ENCODE measurements around the gene RHBDD3. TPM values are rescaled to one million over a fixed set of nuclear protein-coding genes. Genes with fewer than 3 reads are reported as not detected.

RHBDD3 gene
- polyA plus RNA-seq, 4 donors, result 13.6 to 43.1 (median 18.3) TPM

GRCh38 chr22:29260031-29260560 is 7.7 kb downstream of the RHBDD3 start:
- Histone ChIP-seq H3K4me3 (ENCODE audit: low read depth in 1 of 3, low read length in 3 of 3) (no peak overlapping the region), H3K27me3 (ENCODE audit: control insufficient read depth in 3 of 3, insufficient read depth in 3 of 3, low read length in 3 of 3) (no peaks in the 10 kb centered on the region), H3K36me3 (ENCODE audit: control insufficient read depth in 3 of 3, insufficient read depth in 2 of 3, low read depth in 1 of 3, low read length in 3 of 3) (peaks cover 0 to 85% (median 0%) of the 10 kb centered on the region in 3 donors), H3K9me3 (ENCODE audit: control insufficient read depth in 2 of 2, insufficient read depth in 1 of 2, low read depth in 1 of 2, low read length in 1 of 2) (no peaks in the 10 kb centered on the region), H3K27ac (ENCODE audit: low read depth in 1 of 3, low read length in 2 of 3) (no peak overlapping the region), H3K4me1 (ENCODE audit: control insufficient read depth in 3 of 3, insufficient read depth in 2 of 3, low read depth in 1 of 3, low read length in 2 of 3) (no peaks in the 10 kb centered on the region)
- 88 to 93% (median 91%) methylated on average over 13 of the region's 13 CpGs for WGBS, 3 donors
- no peak for FAIRE-seq
- no peak for DNase-seq

- FAIRE-seq (no peak), DNase-seq (no peak)
- Histone ChIP-seq H3K36me3 (ENCODE audit: control insufficient read depth in 3 of 3, insufficient read depth in 2 of 3, low read depth in 1 of 3, low read length in 3 of 3) (peaks cover 0 to 88% (median 0%) of the 10 kb centered on the region in 3 donors), H3K27me3 (ENCODE audit: control insufficient read depth in 3 of 3, insufficient read depth in 3 of 3, low read length in 3 of 3) (no peaks in the 10 kb centered on the region), H3K9me3 (ENCODE audit: control insufficient read depth in 2 of 2, insufficient read depth in 1 of 2, low read depth in 1 of 2, low read length in 1 of 2) (no peaks in the 10 kb centered on the region), H3K4me3 (ENCODE audit: low read depth in 1 of 3, low read length in 3 of 3) (no peak overlapping the region), H3K27ac (ENCODE audit: low read depth in 1 of 3, low read length in 2 of 3) (no peak overlapping the region), H3K4me1 (ENCODE audit: control insufficient read depth in 3 of 3, insufficient read depth in 2 of 3, low read depth in 1 of 3, low read length in 2 of 3) (no peaks in the 10 kb centered on the region)
- 76 to 85% (median 77%) methylated on average over 9 to 11 of the region's 11 CpGs for WGBS, 3 donors
Observed at GRCh38 chr22:29259253-29259899, 8.4 kb downstream of the RHBDD3 start.

- Histone ChIP-seq H3K4me3 (ENCODE audit: low read depth in 1 of 3, low read length in 3 of 3) (no peak overlapping the region), H3K36me3 (ENCODE audit: control insufficient read depth in 3 of 3, insufficient read depth in 2 of 3, low read depth in 1 of 3, low read length in 3 of 3) (peaks cover 0 to 88% (median 0%) of the 10 kb centered on the region in 3 donors), H3K27ac (ENCODE audit: low read depth in 1 of 3, low read length in 2 of 3) (no peak overlapping the region), H3K27me3 (ENCODE audit: control insufficient read depth in 3 of 3, insufficient read depth in 3 of 3, low read length in 3 of 3) (no peaks in the 10 kb centered on the region), H3K9me3 (ENCODE audit: control insufficient read depth in 2 of 2, insufficient read depth in 1 of 2, low read depth in 1 of 2, low read length in 1 of 2) (no peaks in the 10 kb centered on the region), H3K4me1 (ENCODE audit: control insufficient read depth in 3 of 3, insufficient read depth in 2 of 3, low read depth in 1 of 3, low read length in 2 of 3) (no peaks in the 10 kb centered on the region)
- DNase-seq (no peak), FAIRE-seq (no peak)
- WGBS, 3 donors, result 91 to 92% (median 92%) methylated on average over 6 to 17 of the region's 17 CpGs
Observed at GRCh38 chr22:29258407-29259252, 9.2 kb downstream of the RHBDD3 start.

GRCh38 chr22:29257751-29258181 is 10.0 kb downstream of the RHBDD3 start:
- WGBS, 3 donors, result 75 to 85% (median 80%) methylated on average over 8 of the region's 8 CpGs
- DNase-seq (no peak), FAIRE-seq (no peak)
- Histone ChIP-seq H3K9me3 (ENCODE audit: control insufficient read depth in 2 of 2, insufficient read depth in 1 of 2, low read depth in 1 of 2, low read length in 1 of 2) (no peaks in the 10 kb centered on the region), H3K4me3 (ENCODE audit: low read depth in 1 of 3, low read length in 3 of 3) (no peak overlapping the region), H3K27ac (ENCODE audit: low read depth in 1 of 3, low read length in 2 of 3) (no peak overlapping the region), H3K4me1 (ENCODE audit: control insufficient read depth in 3 of 3, insufficient read depth in 2 of 3, low read depth in 1 of 3, low read length in 2 of 3) (no peaks in the 10 kb centered on the region), H3K27me3 (ENCODE audit: control insufficient read depth in 3 of 3, insufficient read depth in 3 of 3, low read length in 3 of 3) (no peaks in the 10 kb centered on the region), H3K36me3 (ENCODE audit: control insufficient read depth in 3 of 3, insufficient read depth in 2 of 3, low read depth in 1 of 3, low read length in 3 of 3) (peaks cover 0 to 88% (median 0%) of the 10 kb centered on the region in 3 donors)

GRCh38 chr22:29256606-29257325 is 11.0 kb downstream of the RHBDD3 start:
- no peaks in the 10 kb centered on the region for H3K4me1 ChIP-seq (ENCODE audit: control insufficient read depth in 3 of 3, insufficient read depth in 2 of 3, low read depth in 1 of 3, low read length in 2 of 3)
- peaks cover 0 to 93% (median 0%) of the 10 kb centered on the region in 3 donors for H3K36me3 ChIP-seq (ENCODE audit: control insufficient read depth in 3 of 3, insufficient read depth in 2 of 3, low read depth in 1 of 3, low read length in 3 of 3)
- H3K4me3 ChIP-seq (ENCODE audit: low read depth in 1 of 3, low read length in 3 of 3), result no peak overlapping the region
- H3K9me3 ChIP-seq (ENCODE audit: control insufficient read depth in 2 of 2, insufficient read depth in 1 of 2, low read depth in 1 of 2, low read length in 1 of 2), result no peaks in the 10 kb centered on the region
- no peaks in the 10 kb centered on the region for H3K27me3 ChIP-seq (ENCODE audit: control insufficient read depth in 3 of 3, insufficient read depth in 3 of 3, low read length in 3 of 3)
- no peak overlapping the region for H3K27ac ChIP-seq (ENCODE audit: low read depth in 1 of 3, low read length in 2 of 3)
- WGBS, 3 donors, result 91 to 93% (median 92%) methylated on average over 8 of the region's 8 CpGs
- DNase-seq (no peak), FAIRE-seq (no peak)

GRCh38 chr22:29255064-29255621 is 12.6 kb downstream of the RHBDD3 start:
- FAIRE-seq (no peak), DNase-seq (no peak)
- 96 to 99% (median 97%) methylated on average over 11 of the region's 11 CpGs for WGBS, 3 donors
- Histone ChIP-seq H3K27ac (ENCODE audit: low read depth in 1 of 3, low read length in 2 of 3) (no peak overlapping the region), H3K4me1 (ENCODE audit: control insufficient read depth in 3 of 3, insufficient read depth in 2 of 3, low read depth in 1 of 3, low read length in 2 of 3) (no peaks in the 10 kb centered on the region), H3K27me3 (ENCODE audit: control insufficient read depth in 3 of 3, insufficient read depth in 3 of 3, low read length in 3 of 3) (no peaks in the 10 kb centered on the region), H3K9me3 (ENCODE audit: control insufficient read depth in 2 of 2, insufficient read depth in 1 of 2, low read depth in 1 of 2, low read length in 1 of 2) (no peaks in the 10 kb centered on the region), H3K36me3 (ENCODE audit: control insufficient read depth in 3 of 3, insufficient read depth in 2 of 3, low read depth in 1 of 3, low read length in 3 of 3) (peaks cover 0 to 86% (median 0%) of the 10 kb centered on the region in 3 donors), H3K4me3 (ENCODE audit: low read depth in 1 of 3, low read length in 3 of 3) (no peak overlapping the region)

GRCh38 chr22:29254286-29254660 is 13.5 kb downstream of the RHBDD3 start:
- WGBS, 3 donors, result 61 to 72% (median 62%) methylated on average over 4 of the region's 4 CpGs
- Histone ChIP-seq H3K4me3 (ENCODE audit: low read depth in 1 of 3, low read length in 3 of 3) (no peak overlapping the region), H3K4me1 (ENCODE audit: control insufficient read depth in 3 of 3, insufficient read depth in 2 of 3, low read depth in 1 of 3, low read length in 2 of 3) (no peaks in the 10 kb centered on the region), H3K36me3 (ENCODE audit: control insufficient read depth in 3 of 3, insufficient read depth in 2 of 3, low read depth in 1 of 3, low read length in 3 of 3) (peaks cover 0 to 85% (median 0%) of the 10 kb centered on the region in 3 donors), H3K27ac (ENCODE audit: low read depth in 1 of 3, low read length in 2 of 3) (no peak overlapping the region), H3K27me3 (ENCODE audit: control insufficient read depth in 3 of 3, insufficient read depth in 3 of 3, low read length in 3 of 3) (no peaks in the 10 kb centered on the region), H3K9me3 (ENCODE audit: control insufficient read depth in 2 of 2, insufficient read depth in 1 of 2, low read depth in 1 of 2, low read length in 1 of 2) (no peaks in the 10 kb centered on the region)
- no peak for FAIRE-seq
- DNase-seq, result no peak

Measured in small intestine (tissue), 7 donors.